IMR-90 (cell line): ENCODE results near the gene OTUD7B. TPM values are rescaled to one million over a fixed set of nuclear protein-coding genes. Genes with fewer than 3 reads are reported as not detected.

ENCODE experiments used
- ATAC-seq: fragments of 200-7000 bp; cut with Tn5 transposase; 2 replicates; pipeline ENCODE4 v1.9.1; 2020; ENCODE audit warnings: low read depth, mild to moderate bottlenecking, moderate library complexity
- BruUV-seq: library from RNA; stranded (reverse); fragments of 400-500 nt; replicated peaks from 2 replicates; lab custom pipeline; 2021; lab: Mats Ljungman, UMichigan
- CTCF ChIA-PET: fragments of 300-600 bp; formaldehyde crosslinking; extraction: SDS; loops from one replicate; lab custom pipeline; 2021; ENCODE audit warnings: antibody characterized with exemption; lab: Yijun Ruan, JAX
- POLR2A ChIA-PET: fragments of 300-600 bp; sonication (Branson Sonifier 250); formaldehyde crosslinking; loops from one replicate; lab custom pipeline; 2022; ENCODE audit warnings: antibody characterized with exemption; ENCODE audit not compliant: unreplicated experiment; lab: Charles Lee
- DNase-seq: peaks from one replicate; pipeline ENCODE4 v3.0.0; 2013
- H2AFZ ChIP-seq: replicated peaks from 2 replicates; pipeline ENCODE3; 2013; ENCODE audit warnings: low read length, mild to moderate bottlenecking; ENCODE audit not compliant: poor library complexity
- H2AK5ac ChIP-seq: 2 replicates; pipeline ENCODE4 v1.6.1; 2013; ENCODE audit warnings: low read depth, low read length, inconsistent platforms
- H2AK9ac ChIP-seq: replicated peaks from 2 replicates; pipeline ENCODE3; 2013; ENCODE audit warnings: mild to moderate bottlenecking, low read depth, low read length, moderate library complexity; ENCODE audit not compliant: poor library complexity
- H2BK120ac ChIP-seq: 2 replicates; pipeline ENCODE4 v1.6.1; 2013; ENCODE audit warnings: low read depth, low read length, inconsistent platforms
- H2BK15ac ChIP-seq: 3 replicates; pipeline ENCODE4 v1.6.1; 2013; ENCODE audit warnings: low read depth, low read length, inconsistent platforms
- H2BK20ac ChIP-seq: 2 replicates; pipeline ENCODE4 v1.6.1; 2013; ENCODE audit warnings: low read depth, mild to moderate bottlenecking, inconsistent platforms, low read length, moderate library complexity
- H2BK5ac ChIP-seq: 2 replicates; pipeline ENCODE4 v1.6.1; 2013; ENCODE audit warnings: mild to moderate bottlenecking, low read depth, low read length, inconsistent platforms; ENCODE audit not compliant: poor library complexity, severe bottlenecking
- H3K14ac ChIP-seq: replicated peaks from 2 replicates; pipeline ENCODE4 v1.6.1; 2013; ENCODE audit warnings: low read depth, low read length, inconsistent platforms
- H3K18ac ChIP-seq: 2 replicates; pipeline ENCODE4 v1.6.1; 2013; ENCODE audit warnings: low read depth, low read length, control low read depth
- H3K23ac ChIP-seq: 2 replicates; pipeline ENCODE4 v1.6.1; 2013; ENCODE audit warnings: low read depth, low read length, inconsistent platforms
- H3K27ac ChIP-seq: 2 replicates; pipeline ENCODE4 v1.5.1; 2013; ENCODE audit warnings: mild to moderate bottlenecking, control low read depth, low read length; ENCODE audit not compliant: insufficient read depth
- H3K27me3 ChIP-seq: 2 replicates; pipeline ENCODE4 v1.6.1; 2013; ENCODE audit warnings: low read length; ENCODE audit not compliant: control insufficient read depth, insufficient read depth
- H3K36me3 ChIP-seq: 2 replicates; pipeline ENCODE4 v1.6.1; 2013; ENCODE audit warnings: low read length, mixed read lengths; ENCODE audit not compliant: control insufficient read depth, insufficient read depth
- H3K4ac ChIP-seq: 2 replicates; pipeline ENCODE4 v1.6.1; 2013; ENCODE audit warnings: low read depth, low read length, inconsistent platforms
- H3K4me1 ChIP-seq: 2 replicates; pipeline ENCODE4 v1.6.1; 2013; ENCODE audit warnings: low read length, mixed read lengths; ENCODE audit not compliant: control insufficient read depth, insufficient read depth
- H3K4me2 ChIP-seq: 2 replicates; pipeline ENCODE4 v1.6.1; 2013; ENCODE audit warnings: low read depth, mild to moderate bottlenecking, control low read depth, low read length, moderate library complexity
- H3K4me3 ChIP-seq: 2 replicates; pipeline ENCODE4 v1.5.1; 2013; ENCODE audit warnings: low read depth, mild to moderate bottlenecking, control low read depth, low read length, moderate library complexity; ENCODE audit not compliant: insufficient read depth
- H3K56ac ChIP-seq: 2 replicates; pipeline ENCODE4 v1.6.1; 2013; ENCODE audit warnings: low read length, inconsistent platforms; ENCODE audit not compliant: insufficient read depth; ENCODE audit errors: extremely low read depth
- H3K79me1 ChIP-seq, 2 experiments: 2 replicates each; pipeline ENCODE4 v1.6.1; 2013; ENCODE audit warnings: low read length in 2 of 2, inconsistent platforms in 1 of 2, low read depth in 1 of 2
- H3K9ac ChIP-seq: 2 replicates; pipeline ENCODE4 v1.6.1; 2013; ENCODE audit warnings: low read depth, low read length, control low read depth
- H3K9me1 ChIP-seq: 2 replicates; pipeline ENCODE4 v1.6.1; 2013; ENCODE audit warnings: low read length, inconsistent platforms; ENCODE audit not compliant: insufficient read depth
- H3K9me3 ChIP-seq: 2 replicates; pipeline ENCODE4 v1.6.1; 2013; ENCODE audit warnings: low read length; ENCODE audit not compliant: control insufficient read depth, insufficient read depth
- H4K20me1 ChIP-seq: 2 replicates; pipeline ENCODE4 v1.6.1; 2013; ENCODE audit warnings: low read length, inconsistent platforms; ENCODE audit not compliant: insufficient read depth
- H4K5ac ChIP-seq: 2 replicates; pipeline ENCODE4 v1.6.1; 2013; ENCODE audit warnings: mild to moderate bottlenecking, low read depth, low read length, control low read depth
- H4K8ac ChIP-seq, 2 experiments: 2 replicates each; pipeline ENCODE4 v1.6.1; 2013; ENCODE audit warnings: low read depth in 2 of 2, low read length in 2 of 2, control low read depth in 1 of 2, inconsistent platforms in 1 of 2
- H4K91ac ChIP-seq: 2 replicates; pipeline ENCODE4 v1.6.1; 2013; ENCODE audit warnings: low read depth, low read length, inconsistent platforms; ENCODE audit not compliant: insufficient read depth
- CEBPB ChIP-seq: IDR thresholded peaks from 2 replicates; pipeline ENCODE4 v1.6.1; 2012; ENCODE audit warnings: low read depth, low read length, improper control_type of control experiment
- CHD1 ChIP-seq: IDR thresholded peaks from 2 replicates; pipeline ENCODE4 v1.6.1; 2012; ENCODE audit warnings: low read depth, low read length, improper control_type of control experiment
- CTCF ChIP-seq: conservative IDR thresholded peaks from 2 replicates; pipeline ENCODE4 v1.5.1; 2012; ENCODE audit warnings: mild to moderate bottlenecking, low read depth, low read length, improper control_type of control experiment
- ELK1 ChIP-seq: fragments of 150-350 bp; IDR thresholded peaks from 2 replicates; pipeline ENCODE4 v1.6.1; 2016; ENCODE audit warnings: low read depth, mild to moderate bottlenecking, low read length, moderate library complexity, borderline replicate concordance
- FOS ChIP-seq: fragments of 150-350 bp; IDR thresholded peaks from 2 replicates; pipeline ENCODE4 v1.6.1; 2016; ENCODE audit warnings: low read depth, low read length
- MAFK ChIP-seq: IDR thresholded peaks from 2 replicates; pipeline ENCODE4 v1.6.1; 2012; ENCODE audit warnings: low read depth, low read length, improper control_type of control experiment
- MAZ ChIP-seq: IDR thresholded peaks from 2 replicates; pipeline ENCODE4 v1.6.1; 2012; ENCODE audit warnings: low read depth, mild to moderate bottlenecking, low read length, improper control_type of control experiment, moderate library complexity, borderline replicate concordance
- MXI1 ChIP-seq: IDR thresholded peaks from 2 replicates; pipeline ENCODE4 v1.6.1; 2012; ENCODE audit warnings: low read depth, mild to moderate bottlenecking, low read length, moderate library complexity, borderline replicate concordance
- NFE2L2 ChIP-seq: fragments of 150-350 bp; IDR thresholded peaks from 2 replicates; pipeline ENCODE4 v1.6.1; 2016; ENCODE audit warnings: low read depth, mild to moderate bottlenecking, low read length
- POLR2A ChIP-seq: IDR thresholded peaks from 2 replicates; pipeline ENCODE4 v1.6.1; 2012; ENCODE audit warnings: mild to moderate bottlenecking, low read depth, low read length
- RAD21 ChIP-seq: IDR thresholded peaks from 2 replicates; pipeline ENCODE4 v1.6.1; 2012; ENCODE audit warnings: low read length, improper control_type of control experiment
- RCOR1 ChIP-seq: IDR thresholded peaks from 2 replicates; pipeline ENCODE4 v1.6.1; 2012; ENCODE audit warnings: mild to moderate bottlenecking, low read length, improper control_type of control experiment; ENCODE audit not compliant: insufficient replicate concordance
- RFX5 ChIP-seq: IDR thresholded peaks from 2 replicates; pipeline ENCODE4 v1.8.0; 2012; ENCODE audit warnings: low read depth, mild to moderate bottlenecking, low read length, moderate library complexity
- SMC3 ChIP-seq: fragments of 150-350 bp; IDR thresholded peaks from 2 replicates; pipeline ENCODE4 v1.6.1; 2016; ENCODE audit warnings: low read depth, mild to moderate bottlenecking, antibody characterized with exemption, low read length, moderate library complexity
- USF2 ChIP-seq: fragments of 150-350 bp; IDR thresholded peaks from 2 replicates; pipeline ENCODE4 v1.6.1; 2017; ENCODE audit warnings: mild to moderate bottlenecking, antibody characterized with exemption, low read length, low read depth
- dilution Hi-C: fragments of 300-500 bp; cut with HindIII; formaldehyde crosslinking; loops from one replicate; pipeline ENCODE4 v1.14.3; 2018; ENCODE audit warnings: low sequenced_read_pairs; ENCODE audit not compliant: unreplicated experiment
- in situ Hi-C: fragments of 300-500 bp; cut with MboI; formaldehyde crosslinking; loops from 3 replicates; pipeline ENCODE4 v1.14.3; 2019; ENCODE audit warnings: low sequenced_read_pairs, inconsistent platforms, mixed read lengths
- intact Hi-C: fragments of 100-400 bp; cut with micrococcal nuclease; formaldehyde crosslinking; loops from 2 replicates; pipeline ENCODE4 v1.10.0; 2022
- polyA plus RNA-seq, 3 experiments: library from polyadenylated mRNA; depleted of rRNA; stranded (reverse); fragments of >200 nt; gene quantifications; 2 replicates each; pipeline ENCODE4 v1.2.3, GENCODE V29; 2012; ENCODE audit warnings: low replicate concordance in 1 of 3
- total RNA-seq: library from RNA; depleted of rRNA; stranded (reverse); fragments of >200 nt; gene quantifications from 2 replicates; pipeline ENCODE4 v1.2.3, GENCODE V29; 2012

Gene OTUD7B
- total and polyA plus RNA-seq, 2 of the 4 experiments (the other 2 are of a cell fraction): 7.5 to 18.6 TPM

- H2BK20ac ChIP-seq: no peak overlapping the region
- DNase-seq: no peak
- no peak for ATAC-seq
- TF ChIP-seq NFE2L2 (no peak), SMC3 (no peak), CTCF (no peak), ELK1 (no peak), CEBPB (no peak), RAD21 (no peak), RFX5 (no peak), USF2 (no peak), MXI1 (no peak), CHD1 (no peak), MAFK (no peak), POLR2A (no peak), MAZ (no peak), FOS (no peak), RCOR1 (no peak)
- no peak overlapping the region for H3K18ac ChIP-seq
- no TSS peak for BruUV-seq
- H4K5ac ChIP-seq: no peak overlapping the region
- no peak overlapping the region for H2AFZ ChIP-seq
- H3K4ac ChIP-seq: no peak overlapping the region
- no peak overlapping the region for H3K9ac ChIP-seq
- no peak overlapping the region for H4K91ac ChIP-seq
- no peak overlapping the region for H2AK5ac ChIP-seq
- H2AK9ac ChIP-seq: no peak overlapping the region
- H4K20me1 ChIP-seq: no peaks in the 10 kb centered on the region; the same call in 1 of the 2 replicates
- no peak overlapping the region for H3K56ac ChIP-seq
- H3K36me3 ChIP-seq: peaks cover 32% of the 10 kb centered on the region
- peaks cover 13 to 41% of the 10 kb centered on the region in 2 experiments; a peak in 3 of 4 replicates for H3K79me1 ChIP-seq
- H3K4me1 ChIP-seq: peaks cover 5% of the 10 kb centered on the region
- H2BK120ac ChIP-seq: no peak overlapping the region
- no peak overlapping the region for H3K4me2 ChIP-seq
- H3K27me3 ChIP-seq: no peaks in the 10 kb centered on the region
- no peak overlapping the region for H2BK15ac ChIP-seq
- in situ Hi-C loops: no loop called here
- H3K4me3 ChIP-seq: no peak overlapping the region
- no peak overlapping the region for H3K27ac ChIP-seq
- H3K14ac ChIP-seq: no peak overlapping the region
- peak overlapping the region; percentile 20 for H2BK5ac ChIP-seq
- H3K9me1 ChIP-seq: peaks cover 7% of the 10 kb centered on the region
- no peaks in the 10 kb centered on the region for H3K9me3 ChIP-seq
- ChIA-PET POLR2A (no interaction called here), CTCF (interaction anchor here (1.4 kb wide), 1 partner anchor 201 kb away, joined by 4 read pairs; no protein-coding TSS in a partner anchor)
- intact Hi-C loops: no loop called here
- no peak overlapping the region for H3K23ac ChIP-seq
- no peak overlapping the region for H4K8ac ChIP-seq
- dilution Hi-C loops: no loop called here
These were observed 42.9 kb downstream of the OTUD7B start for GRCh38 chr1:149967646-149968045.
